GM12878 (cell line): ENCODE results near the gene NFE2L1. TPM values are rescaled to one million over a fixed set of nuclear protein-coding genes. Genes with fewer than 3 reads are reported as not detected.

Source experiments
- ATAC-seq: fragments of 200-7000 bp; cut with Tn5 transposase; 3 replicates; pipeline ENCODE4 v1.9.1; 2020; ENCODE audit warnings: mild to moderate bottlenecking, moderate library complexity
- BruUV-seq: library from RNA; stranded (reverse); fragments of 400-500 nt; replicated peaks from 2 replicates; lab custom pipeline; 2021; lab: Mats Ljungman, UMichigan
- CTCF ChIA-PET: fragments of 300-600 bp; sonication (Branson Sonifier 250); formaldehyde crosslinking; extraction: SDS; loops from one replicate; lab custom pipeline; 2021; ENCODE audit warnings: inconsistent platforms; lab: Yijun Ruan, JAX
- POLR2A ChIA-PET: fragments of 350-600 bp; formaldehyde crosslinking; extraction: SDS; loops from one replicate; lab custom pipeline; 2021; ENCODE audit warnings: inconsistent platforms; lab: Charles Lee
- RAD21 ChIA-PET: fragments of 300-600 bp; sonication (Branson Sonifier 250); formaldehyde crosslinking; loops from one replicate; lab custom pipeline; 2023; ENCODE audit warnings: antibody characterized with exemption; ENCODE audit not compliant: unreplicated experiment; lab: Charles Lee
- SMC1A ChIA-PET: fragments of 300-600 bp; sonication (Branson Sonifier 250); formaldehyde crosslinking; loops from one replicate; lab custom pipeline; 2023; ENCODE audit not compliant: unreplicated experiment, uncharacterized antibody; lab: Charles Lee
- DNase-seq: peaks from one replicate; pipeline ENCODE4 v3.0.0-alpha.2; 2011; ENCODE audit warnings: low read depth, low spot score
- FAIRE-seq: peaks from 3 replicates; lab custom pipeline; 2011; peaks lifted over from hg19 to GRCh38; lab: Jason Lieb, UNC
- H2AFZ ChIP-seq: 2 replicates; pipeline ENCODE4 v1.6.0; 2011; ENCODE audit warnings: low read depth, low read length, control low read depth; ENCODE audit not compliant: control insufficient read depth
- H3K27ac ChIP-seq: 2 replicates; pipeline ENCODE4 v1.5.1; 2011; ENCODE audit warnings: control low read depth; ENCODE audit not compliant: control insufficient read depth, insufficient read depth
- H3K27me3 ChIP-seq, 2 experiments: replicated peaks in 1 of 2; 2 replicates each; pipeline versions ENCODE4 v1.6.0 to v1.6.1; 2011; ENCODE audit warnings: low read length in 1 of 2; ENCODE audit not compliant: control insufficient read depth in 2 of 2, insufficient read depth in 2 of 2
- H3K36me3 ChIP-seq, 2 experiments: 2 replicates each; pipeline ENCODE4 v1.5.1; 2011; ENCODE audit warnings: low read length in 1 of 2; ENCODE audit not compliant: control insufficient read depth in 2 of 2, insufficient read depth in 2 of 2
- H3K4me1 ChIP-seq: 2 replicates; pipeline ENCODE4 v1.6.1; 2011; ENCODE audit warnings: mild to moderate bottlenecking, low read length, moderate library complexity, mixed read lengths; ENCODE audit not compliant: control insufficient read depth, insufficient read depth
- H3K4me2 ChIP-seq: 2 replicates; pipeline ENCODE4 v1.6.0; 2011; ENCODE audit warnings: control low read depth; ENCODE audit not compliant: control insufficient read depth, insufficient read depth
- H3K4me3 ChIP-seq: fragments of 200-600 bp; sonication (generic); 2 replicates; pipeline ENCODE4 v1.5.1; 2016
- H3K79me2 ChIP-seq: 2 replicates; pipeline ENCODE4 v1.6.0; 2011; ENCODE audit warnings: low read length; ENCODE audit not compliant: control insufficient read depth, insufficient read depth
- H3K9ac ChIP-seq: 2 replicates; pipeline ENCODE4 v1.8.0; 2011; ENCODE audit warnings: low read length, control low read depth, mixed read lengths; ENCODE audit not compliant: control insufficient read depth, insufficient read depth
- H3K9me3 ChIP-seq: replicated peaks from 3 replicates; pipeline ENCODE4 v1.5.1; 2011; ENCODE audit warnings: mild to moderate bottlenecking, low read length; ENCODE audit not compliant: control insufficient read depth, insufficient read depth
- H4K20me1 ChIP-seq: 2 replicates; pipeline ENCODE4 v1.6.0; 2011; ENCODE audit not compliant: control insufficient read depth, insufficient read depth
- CBX3 ChIP-seq: fragments of 200-600 bp; sonication (generic); IDR thresholded peaks from 2 replicates; pipeline ENCODE4 v1.6.1; 2016; ENCODE audit warnings: low read depth, borderline replicate concordance
- CEBPZ ChIP-seq: fragments of 150-350 bp; IDR thresholded peaks from 2 replicates; pipeline ENCODE4 v1.6.1; 2016; ENCODE audit warnings: low read depth, low read length
- CHD2 ChIP-seq: IDR thresholded peaks from 2 replicates; pipeline ENCODE4 v1.6.1; 2011; ENCODE audit warnings: low read depth, low read length, improper control_type of control experiment, borderline replicate concordance
- E2F4 ChIP-seq: IDR thresholded peaks from 2 replicates; pipeline ENCODE4 v1.6.1; 2012; ENCODE audit warnings: low read depth, low read length, improper control_type of control experiment
- KLF5 ChIP-seq: fragments of 450-650 bp; IDR thresholded peaks from 2 replicates; pipeline ENCODE4 v1.6.1; 2014; ENCODE audit warnings: mild to moderate bottlenecking; ENCODE audit not compliant: partially characterized antibody
- MYC ChIP-seq: IDR thresholded peaks from 2 replicates; pipeline ENCODE4 v1.6.1; 2011; ENCODE audit warnings: mild to moderate bottlenecking, low read length, moderate library complexity, inconsistent platforms; ENCODE audit not compliant: insufficient read depth, insufficient replicate concordance, insufficient read length, severe bottlenecking
- RB1 ChIP-seq: fragments of 450-650 bp; formaldehyde crosslinking; IDR thresholded peaks from 2 replicates; pipeline ENCODE4 v1.6.1; 2017; ENCODE audit warnings: mild to moderate bottlenecking, borderline replicate concordance
- RELB ChIP-seq: fragments of 450-650 bp; IDR thresholded peaks from 2 replicates; pipeline ENCODE4 v1.6.1; 2017; ENCODE audit warnings: low read depth, mild to moderate bottlenecking, moderate library complexity
- SMARCA5 ChIP-seq: fragments of 450-650 bp; IDR thresholded peaks from 2 replicates; pipeline ENCODE4 v1.6.1; 2017; ENCODE audit warnings: mild to moderate bottlenecking
- SUZ12 ChIP-seq: fragments of 200-600 bp; sonication (generic); IDR thresholded peaks from one replicate; pipeline ENCODE4 v1.6.1; 2018; ENCODE audit warnings: antibody characterized with exemption, mild to moderate bottlenecking; ENCODE audit not compliant: unreplicated experiment
- TCF3 ChIP-seq: IDR thresholded peaks from 2 replicates; pipeline ENCODE4 v1.6.1; 2012; ENCODE audit warnings: low read depth, mild to moderate bottlenecking, low read length, borderline replicate concordance; ENCODE audit not compliant: insufficient read depth
- WGBS: methylation state at CpG from one replicate; pipeline ENCODE4 v1.1.6; 2016; ENCODE audit warnings: low lambda C conversion rate; ENCODE audit not compliant: insufficient replicate concordance, insufficient coverage; ENCODE audit errors: missing lambda C conversion rate; 5-methylcytosine and 5-hydroxymethylcytosine counted together
- in situ Hi-C: fragments of 300-500 bp; cut with MboI; formaldehyde crosslinking; loops from 9 replicates; pipeline ENCODE4 v1.14.3; 2018; ENCODE audit warnings: mixed read lengths
- intact Hi-C: fragments of 100-400 bp; cut with micrococcal nuclease; formaldehyde crosslinking; loops from one replicate; pipeline ENCODE4 v1.14.2; 2022; ENCODE audit not compliant: unreplicated experiment
- polyA plus RNA-seq, 11 experiments: library from polyadenylated mRNA; depleted of rRNA in 4 of 11; unstranded in 6 of 11; stranded (reverse) in 5 of 11; fragments of >200 nt; fragmentation: Nextera tagmentation in 4 of 11; fragmentation: Illumina TruSeq in 1 of 11; extraction: Ambion mirVana in 4 of 11; extraction: Trizol in 1 of 11; gene quantifications; 1 replicate in 1 of 11; 2 replicates in 10 of 11; pipeline versions ENCODE4 v1.2.1 to v1.2.3, GENCODE V29; 2011 to 2016; ENCODE audit warnings: inconsistent platforms in 2 of 11, missing spikeins in 2 of 11, low read depth in 1 of 11
- total RNA-seq, 4 experiments: library from RNA; depleted of rRNA in 3 of 4; stranded (reverse); fragments of >200 nt in 3 of 4; fragmentation: Illumina TruSeq in 1 of 4; extraction: Trizol in 1 of 4; gene quantifications; 2 replicates each; pipeline versions ENCODE4 v1.2.1 to v1.2.3, GENCODE V29; 2013 to 2021
- TF ChIP-seq, protein P1 (sequence below): fragments of 450-650 bp; formaldehyde crosslinking; IDR thresholded peaks from 2 replicates; pipeline ENCODE4 v1.4.0; 2022; ENCODE audit warnings: mild to moderate bottlenecking, moderate library complexity

Gene NFE2L1
- total and polyA plus RNA-seq, 10 of the 15 experiments (the other 5 are each of a cell fraction or from before 2014, with no cell fraction given), result 3.8 to 104 (median 26.4) TPM

GRCh38 chr17:48044851-48045250 lies 3.3 kb upstream of the NFE2L1 start:
- 69% methylated on average over 4 of the region's 4 CpGs for WGBS
- H3K79me2 ChIP-seq, result peaks cover 33% of the 10 kb centered on the region
- H4K20me1 ChIP-seq, result no peaks in the 10 kb centered on the region
- no peak overlapping the region for H3K4me2 ChIP-seq
- peaks cover 7% of the 10 kb centered on the region; the same call in 1 of the 2 replicates for H3K4me1 ChIP-seq
- RAD21 ChIA-PET, result no interaction called here
- CTCF ChIA-PET, result interaction anchor here (0.9 to 9.0 kb wide), 9 partner anchors 9 to 35 kb away, joined by 3 to 87 read pairs (median 6); partner anchors contain the start of gene COPZ2
- H3K9ac ChIP-seq, result no peak overlapping the region
- ATAC-seq, result no peak
- POLR2A ChIA-PET, result interaction anchor here (0.6 to 3.3 kb wide), 5 partner anchors 9 to 172 kb away, joined by 3 to 13 read pairs (median 4); no protein-coding TSS in a partner anchor
- H2AFZ ChIP-seq, result no peak overlapping the region
- H3K36me3 ChIP-seq, result no peaks in the 10 kb centered on the region
- SMC1A ChIA-PET, result interaction anchor here (0.7 to 2.6 kb wide), 4 partner anchors 9 to 67 kb away, joined by 3 to 20 read pairs (median 4); no protein-coding TSS in a partner anchor
- no peak overlapping the region for H3K4me3 ChIP-seq
- FAIRE-seq, result no peak
- H3K27me3 ChIP-seq, result no peaks in the 10 kb centered on the region
- DNase-seq, result no peak
- intact Hi-C loops, result no loop called here
- no peaks in the 10 kb centered on the region for H3K9me3 ChIP-seq
- H3K27ac ChIP-seq, result no peak overlapping the region
- no TSS peak for BruUV-seq
- in situ Hi-C loops, result no loop called here
- TF ChIP-seq CHD2 (no peak), MYC (no peak), SMARCA5 (no peak), RELB (no peak), CBX3 (no peak), CEBPZ (no peak), TCF3 (no peak), KLF5 (no peak), RB1 (no peak), E2F4 (no peak), SUZ12 (no peak)
- TF ChIP-seq, protein P1, sequence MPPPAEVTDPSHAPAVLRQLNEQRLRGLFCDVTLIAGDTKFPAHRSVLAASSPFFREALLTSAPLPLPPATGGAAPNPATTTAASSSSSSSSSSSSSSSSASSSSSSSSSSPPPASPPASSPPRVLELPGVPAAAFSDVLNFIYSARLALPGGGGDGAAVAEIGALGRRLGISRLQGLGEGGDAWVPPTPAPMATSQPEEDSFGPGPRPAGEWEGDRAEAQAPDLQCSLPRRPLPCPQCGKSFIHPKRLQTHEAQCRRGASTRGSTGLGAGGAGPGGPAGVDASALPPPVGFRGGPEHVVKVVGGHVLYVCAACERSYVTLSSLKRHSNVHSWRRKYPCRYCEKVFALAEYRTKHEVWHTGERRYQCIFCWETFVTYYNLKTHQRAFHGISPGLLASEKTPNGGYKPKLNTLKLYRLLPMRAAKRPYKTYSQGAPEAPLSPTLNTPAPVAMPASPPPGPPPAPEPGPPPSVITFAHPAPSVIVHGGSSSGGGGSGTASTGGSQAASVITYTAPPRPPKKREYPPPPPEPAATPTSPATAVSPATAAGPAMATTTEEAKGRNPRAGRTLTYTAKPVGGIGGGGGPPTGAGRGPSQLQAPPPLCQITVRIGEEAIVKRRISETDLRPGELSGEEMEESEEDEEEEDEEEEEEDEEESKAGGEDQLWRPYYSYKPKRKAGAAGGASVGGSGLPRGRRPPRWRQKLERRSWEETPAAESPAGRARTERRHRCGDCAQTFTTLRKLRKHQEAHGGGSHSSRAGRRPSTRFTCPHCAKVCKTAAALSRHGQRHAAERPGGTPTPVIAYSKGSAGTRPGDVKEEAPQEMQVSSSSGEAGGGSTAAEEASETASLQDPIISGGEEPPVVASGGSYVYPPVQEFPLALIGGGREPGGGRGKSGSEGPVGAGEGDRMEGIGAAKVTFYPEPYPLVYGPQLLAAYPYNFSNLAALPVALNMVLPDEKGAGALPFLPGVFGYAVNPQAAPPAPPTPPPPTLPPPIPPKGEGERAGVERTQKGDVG (CRISPR knock-in tag), result no peak
